ENCODE results near the gene GRHL1.
"Not testable (repeated sequence)": the region's sequence is repeated elsewhere in the genome, so short reads cannot be mapped to it uniquely, and the experiment has no call there.

The GRHL1 gene

GRCh38 chr2:10012963-10013461 lies 61.5 kb downstream of the GRHL1 start:
- H3K79me2 ChIP-seq (ENCODE audit: insufficient read depth, low read length): no peaks in the 10 kb centered on the region
- DNase-seq (no peak), ATAC-seq (ENCODE audit: insufficient read depth, low read depth) (no peak)
- no peak overlapping the region for H2AFZ ChIP-seq (ENCODE audit: low read depth, low read length)
- no peak overlapping the region for H3K4me3 ChIP-seq (ENCODE audit: low read depth in 1 of 2, low read length in 2 of 2)
- H3K4me2 ChIP-seq (ENCODE audit: insufficient read depth, low read length): no peak overlapping the region
- H3K9ac ChIP-seq (ENCODE audit: low read depth, low read length): no peak overlapping the region
- H3K27ac ChIP-seq (ENCODE audit: low read length): no peak overlapping the region
- H3K36me3 ChIP-seq (ENCODE audit: insufficient read depth, low read length): no peaks in the 10 kb centered on the region
- no peaks in the 10 kb centered on the region for H3K4me1 ChIP-seq (ENCODE audit: insufficient read depth, low read length)
- no peak for TF ChIP-seq EZH2 (IDR thresholded peaks at IDR 0.05; ENCODE audit: borderline replicate concordance, low read depth, low read length, severe bottlenecking)
- H3K27me3 ChIP-seq (ENCODE audit: insufficient read depth, low read length, poor library complexity): no peaks in the 10 kb centered on the region
- no peaks in the 10 kb centered on the region; the same call in 1 of the 2 replicates for H4K20me1 ChIP-seq (ENCODE audit: insufficient read depth, low read length)
- H3K9me3 ChIP-seq (ENCODE audit: insufficient read depth, low read length, severe bottlenecking): peaks cover 5% of the 10 kb centered on the region

GRCh38 chr2:10013651-10014417 lies 62.3 kb downstream of the GRHL1 start:
- not testable (repeated sequence) for H3K9ac ChIP-seq (ENCODE audit: low read depth, low read length); H4K20me1 ChIP-seq (ENCODE audit: insufficient read depth, low read length); H3K79me2 ChIP-seq (ENCODE audit: insufficient read depth, low read length); H3K4me2 ChIP-seq (ENCODE audit: insufficient read depth, low read length); H3K4me1 ChIP-seq (ENCODE audit: insufficient read depth, low read length); H3K36me3 ChIP-seq (ENCODE audit: insufficient read depth, low read length); H3K27me3 ChIP-seq (ENCODE audit: insufficient read depth, low read length, poor library complexity); ATAC-seq (ENCODE audit: insufficient read depth, low read depth); H3K4me3 ChIP-seq (ENCODE audit: low read depth in 1 of 2, low read length in 2 of 2); H2AFZ ChIP-seq (ENCODE audit: low read depth, low read length); H3K27ac ChIP-seq (ENCODE audit: low read length); DNase-seq; H3K9me3 ChIP-seq (ENCODE audit: insufficient read depth, low read length, severe bottlenecking)

- no peak overlapping the region for H3K4me3 ChIP-seq (ENCODE audit: low read depth in 1 of 2, low read length in 2 of 2)
- DNase-seq: no peak
- H2AFZ ChIP-seq (ENCODE audit: low read depth, low read length): no peak overlapping the region
- no peaks in the 10 kb centered on the region for H3K36me3 ChIP-seq (ENCODE audit: insufficient read depth, low read length)
- H3K9me3 ChIP-seq (ENCODE audit: insufficient read depth, low read length, severe bottlenecking): peaks cover 5% of the 10 kb centered on the region
- no peak overlapping the region for H3K27ac ChIP-seq (ENCODE audit: low read length)
- H3K9ac ChIP-seq (ENCODE audit: low read depth, low read length): no peak overlapping the region
- no peak for ATAC-seq (ENCODE audit: insufficient read depth, low read depth)
- no peaks in the 10 kb centered on the region for H3K79me2 ChIP-seq (ENCODE audit: insufficient read depth, low read length)
- no peaks in the 10 kb centered on the region for H3K27me3 ChIP-seq (ENCODE audit: insufficient read depth, low read length, poor library complexity)
- no peaks in the 10 kb centered on the region; the same call in 1 of the 2 replicates for H4K20me1 ChIP-seq (ENCODE audit: insufficient read depth, low read length)
- no peaks in the 10 kb centered on the region for H3K4me1 ChIP-seq (ENCODE audit: insufficient read depth, low read length)
- no peak overlapping the region for H3K4me2 ChIP-seq (ENCODE audit: insufficient read depth, low read length)
- TF ChIP-seq, protein P1, sequence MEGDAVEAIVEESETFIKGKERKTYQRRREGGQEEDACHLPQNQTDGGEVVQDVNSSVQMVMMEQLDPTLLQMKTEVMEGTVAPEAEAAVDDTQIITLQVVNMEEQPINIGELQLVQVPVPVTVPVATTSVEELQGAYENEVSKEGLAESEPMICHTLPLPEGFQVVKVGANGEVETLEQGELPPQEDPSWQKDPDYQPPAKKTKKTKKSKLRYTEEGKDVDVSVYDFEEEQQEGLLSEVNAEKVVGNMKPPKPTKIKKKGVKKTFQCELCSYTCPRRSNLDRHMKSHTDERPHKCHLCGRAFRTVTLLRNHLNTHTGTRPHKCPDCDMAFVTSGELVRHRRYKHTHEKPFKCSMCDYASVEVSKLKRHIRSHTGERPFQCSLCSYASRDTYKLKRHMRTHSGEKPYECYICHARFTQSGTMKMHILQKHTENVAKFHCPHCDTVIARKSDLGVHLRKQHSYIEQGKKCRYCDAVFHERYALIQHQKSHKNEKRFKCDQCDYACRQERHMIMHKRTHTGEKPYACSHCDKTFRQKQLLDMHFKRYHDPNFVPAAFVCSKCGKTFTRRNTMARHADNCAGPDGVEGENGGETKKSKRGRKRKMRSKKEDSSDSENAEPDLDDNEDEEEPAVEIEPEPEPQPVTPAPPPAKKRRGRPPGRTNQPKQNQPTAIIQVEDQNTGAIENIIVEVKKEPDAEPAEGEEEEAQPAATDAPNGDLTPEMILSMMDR (IDR thresholded peaks at IDR 0.05; ENCODE audit: borderline replicate concordance, extremely low read depth, low read length, poor library complexity, severe bottlenecking): no peak
- TF ChIP-seq EZH2 (IDR thresholded peaks at IDR 0.05; ENCODE audit: borderline replicate concordance, low read depth, low read length, severe bottlenecking): no peak
Measured at GRCh38 chr2:10014418-10015190, 63.1 kb downstream of the GRHL1 start.

GRCh38 chr2:10015376-10015989 lies 64.0 kb downstream of the GRHL1 start:
- H3K4me1 ChIP-seq (ENCODE audit: insufficient read depth, low read length); H3K4me3 ChIP-seq (ENCODE audit: low read depth in 1 of 2, low read length in 2 of 2); H2AFZ ChIP-seq (ENCODE audit: low read depth, low read length); H3K27ac ChIP-seq (ENCODE audit: low read length); H3K79me2 ChIP-seq (ENCODE audit: insufficient read depth, low read length); H3K9me3 ChIP-seq (ENCODE audit: insufficient read depth, low read length, severe bottlenecking); H3K9ac ChIP-seq (ENCODE audit: low read depth, low read length); H3K4me2 ChIP-seq (ENCODE audit: insufficient read depth, low read length); ATAC-seq (ENCODE audit: insufficient read depth, low read depth); DNase-seq; H3K27me3 ChIP-seq (ENCODE audit: insufficient read depth, low read length, poor library complexity); H3K36me3 ChIP-seq (ENCODE audit: insufficient read depth, low read length); H4K20me1 ChIP-seq (ENCODE audit: insufficient read depth, low read length): not testable (repeated sequence)

Data from DND-41 (cell line).